Fibroblast of villous mesenchyme (primary cell): Measurements from ENCODE around the gene FOXK1. TPM values are rescaled to one million over a fixed set of nuclear protein-coding genes. Genes with fewer than 3 reads are reported as not detected.
A peak's percentile ranks its signal among the peaks of the same experiment; 100 is the strongest.
"Not testable (repeated sequence)": the region's sequence is repeated elsewhere in the genome, so short reads cannot be mapped to it uniquely, and the experiment has no call there.

Experiments used
- DNase-seq: peaks from one replicate; pipeline ENCODE4 v3.0.0-alpha.2; 2010; ENCODE audit warnings: low read depth
- H3K4me3 ChIP-seq: 2 replicates; pipeline ENCODE4 v1.5.1; 2011; ENCODE audit warnings: low read depth, mild to moderate bottlenecking, low read length
- CTCF ChIP-seq: IDR thresholded peaks from 2 replicates; pipeline ENCODE4 v1.5.1; 2012; ENCODE audit warnings: low read depth, mild to moderate bottlenecking, low read length; ENCODE audit not compliant: insufficient read depth
- total RNA-seq: library from RNA; depleted of rRNA; stranded (reverse); fragments of >200 nt; gene quantifications from 2 replicates; pipeline ENCODE4 v1.2.3, GENCODE V29; 2012

Gene FOXK1
- total RNA-seq, 1 donor = 32.8 TPM

GRCh38 chr7:4690953-4691856 is 9.1 kb downstream of the FOXK1 start:
- no peak overlapping the region for H3K4me3 ChIP-seq
- DNase-seq = peak; percentile 62
- TF ChIP-seq CTCF = no peak

- no peak overlapping the region for H3K4me3 ChIP-seq
- peak; percentile 52 for DNase-seq
- TF ChIP-seq CTCF = no peak
Measured at GRCh38 chr7:4692055-4692454, 10.0 kb downstream of the FOXK1 start.

GRCh38 chr7:4692622-4693021 is 10.5 kb downstream of the FOXK1 start:
- H3K4me3 ChIP-seq, DNase-seq: not testable (repeated sequence)

GRCh38 chr7:4693152-4693551 is 11.1 kb downstream of the FOXK1 start:
- no peak overlapping the region for H3K4me3 ChIP-seq
- no peak for DNase-seq
- no peak for TF ChIP-seq CTCF

GRCh38 chr7:4693749-4694148 is 11.7 kb downstream of the FOXK1 start:
- no peak overlapping the region for H3K4me3 ChIP-seq
- no peak for DNase-seq
- no peak for TF ChIP-seq CTCF

GRCh38 chr7:4694305-4694704 is 12.2 kb downstream of the FOXK1 start:
- no peak for DNase-seq
- no peak overlapping the region for H3K4me3 ChIP-seq
- no peak for TF ChIP-seq CTCF

GRCh38 chr7:4698707-4699275 is 16.7 kb downstream of the FOXK1 start:
- no peak for DNase-seq
- no peak overlapping the region for H3K4me3 ChIP-seq
- no peak for TF ChIP-seq CTCF
